OCI-LY7 (cell line): ENCODE measurements around the gene ITPRID2. TPM values are rescaled to one million over a fixed set of nuclear protein-coding genes. Genes with fewer than 3 reads are reported as not detected.

Experiments
- BruUV-seq: library from RNA; stranded (reverse); fragments of 400-500 nt; replicated peaks from 2 replicates; lab custom pipeline; 2021; lab: Mats Ljungman, UMichigan
- CTCF ChIA-PET: fragments of 300-600 bp; sonication (Branson Sonifier 250); formaldehyde crosslinking; loops from one replicate; lab custom pipeline; 2022; ENCODE audit warnings: antibody characterized with exemption; ENCODE audit not compliant: unreplicated experiment; lab: Charles Lee
- POLR2A ChIA-PET: fragments of 300-600 bp; sonication (Branson Sonifier 250); formaldehyde crosslinking; loops from one replicate; lab custom pipeline; 2022; ENCODE audit warnings: antibody characterized with exemption; lab: Charles Lee
- DNase-seq: peaks from one replicate; pipeline ENCODE4 v3.0.0-alpha.2; 2015; ENCODE audit warnings: low spot score
- H2AFZ ChIP-seq: fragments of 200-600 bp; sonication (generic), shearing (Covaris generic); 2 replicates; pipeline ENCODE4 v1.6.1; 2014; ENCODE audit warnings: mild to moderate bottlenecking, antibody characterized with exemption, low read length, moderate library complexity
- H3K27ac ChIP-seq: fragments of 200-600 bp; sonication (generic); 2 replicates; pipeline ENCODE4 v1.5.1; 2014; ENCODE audit warnings: mixed run types, low read depth, mild to moderate bottlenecking, moderate library complexity, low read length, inconsistent platforms; ENCODE audit not compliant: poor library complexity, severe bottlenecking
- H3K36me3 ChIP-seq: fragments of 200-600 bp; sonication (generic); 2 replicates; pipeline ENCODE4 v1.6.1; 2014; ENCODE audit warnings: mild to moderate bottlenecking, antibody characterized with exemption, low read length, moderate library complexity, mixed read lengths; ENCODE audit not compliant: insufficient read depth
- H3K4me1 ChIP-seq: fragments of 200-600 bp; sonication (generic); 2 replicates; pipeline ENCODE4 v1.5.1; 2014; ENCODE audit warnings: mild to moderate bottlenecking, low read length; ENCODE audit not compliant: insufficient read depth, poor library complexity, severe bottlenecking
- H3K4me2 ChIP-seq: fragments of 200-600 bp; sonication (generic); 2 replicates; pipeline ENCODE4 v1.6.1; 2014; ENCODE audit warnings: mild to moderate bottlenecking, low read length
- H3K4me3 ChIP-seq: fragments of 200-600 bp; sonication (generic); 2 replicates; pipeline ENCODE4 v1.5.1; 2014; ENCODE audit warnings: mild to moderate bottlenecking, low read depth, low read length; ENCODE audit not compliant: poor library complexity, severe bottlenecking
- H3K79me2 ChIP-seq: fragments of 200-600 bp; sonication (generic); 2 replicates; pipeline ENCODE4 v1.6.1; 2016; ENCODE audit warnings: low read depth, mild to moderate bottlenecking, low read length, moderate library complexity, mixed read lengths; ENCODE audit not compliant: insufficient read depth
- H3K9me2 ChIP-seq: fragments of 200-600 bp; sonication (generic); 2 replicates; pipeline ENCODE4 v1.6.1; 2016; ENCODE audit warnings: mild to moderate bottlenecking, low read length, mixed read lengths; ENCODE audit not compliant: insufficient read depth
- H3K9me3 ChIP-seq: fragments of 200-600 bp; sonication (generic); 2 replicates; pipeline ENCODE4 v1.6.1; 2014; ENCODE audit warnings: mild to moderate bottlenecking, mixed run types, low read length, mixed read lengths
- H4K20me1 ChIP-seq: fragments of 200-600 bp; sonication (generic); 2 replicates; pipeline ENCODE4 v1.6.1; 2014; ENCODE audit warnings: mild to moderate bottlenecking, antibody characterized with exemption, low read length, moderate library complexity, mixed read lengths; ENCODE audit not compliant: insufficient read depth
- EZH2phosphoT487 ChIP-seq: fragments of 200-600 bp; sonication (generic); IDR thresholded peaks from 2 replicates; pipeline ENCODE4 v1.6.1; 2018; ENCODE audit warnings: low read depth, borderline replicate concordance, mild to moderate bottlenecking, mixed run types, antibody characterized with exemption, low read length, moderate library complexity, mixed read lengths
- intact Hi-C: fragments of 100-400 bp; cut with micrococcal nuclease; formaldehyde crosslinking; loops from one replicate; pipeline ENCODE4 v1.10.0; 2022; ENCODE audit not compliant: unreplicated experiment
- total RNA-seq, 2 experiments: library from RNA; depleted of rRNA in 1 of 2; stranded (reverse); fragments of >200 nt in 1 of 2; shearing (Covaris generic) in 1 of 2; gene quantifications; 2 replicates each; pipeline ENCODE4 v1.2.3, GENCODE V29; 2014 to 2022
- TF ChIP-seq, protein P1 (sequence below): fragments of 200-600 bp; sonication (generic); conservative IDR thresholded peaks from 2 replicates; pipeline ENCODE4 v1.5.1; 2014; ENCODE audit warnings: mild to moderate bottlenecking, antibody characterized with exemption, low read length, moderate library complexity, mixed read lengths

Gene ITPRID2
- total RNA-seq, 2 experiments from 2014 or later: 25.9 to 47.5 TPM

DNA sequence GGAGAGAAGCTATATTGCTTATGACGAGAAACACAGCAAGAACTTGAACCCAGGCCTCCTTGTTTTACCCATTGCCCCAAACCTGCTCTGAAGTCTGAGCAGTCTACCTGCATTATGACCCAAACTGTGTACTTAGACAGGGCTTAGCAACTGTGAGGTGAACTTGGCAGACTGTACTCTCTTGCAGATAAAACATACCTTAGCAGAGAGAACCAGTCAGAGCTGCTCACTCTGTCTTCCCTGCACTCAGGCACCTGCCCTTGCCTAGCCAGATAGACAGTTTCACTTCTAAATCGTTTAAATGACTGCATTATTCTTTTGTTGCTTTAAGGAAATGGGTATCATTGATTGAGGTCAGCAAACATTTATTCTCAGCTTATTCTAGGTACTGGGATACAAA, 20.3 kb downstream of the ITPRID2 start:
- H3K9me2 ChIP-seq: no peaks in the 10 kb centered on the region
- H3K36me3 ChIP-seq: peaks cover 35% of the 10 kb centered on the region
- no peak overlapping the region for H3K27ac ChIP-seq
- H3K9me3 ChIP-seq: no peaks in the 10 kb centered on the region
- TF ChIP-seq, protein P1, sequence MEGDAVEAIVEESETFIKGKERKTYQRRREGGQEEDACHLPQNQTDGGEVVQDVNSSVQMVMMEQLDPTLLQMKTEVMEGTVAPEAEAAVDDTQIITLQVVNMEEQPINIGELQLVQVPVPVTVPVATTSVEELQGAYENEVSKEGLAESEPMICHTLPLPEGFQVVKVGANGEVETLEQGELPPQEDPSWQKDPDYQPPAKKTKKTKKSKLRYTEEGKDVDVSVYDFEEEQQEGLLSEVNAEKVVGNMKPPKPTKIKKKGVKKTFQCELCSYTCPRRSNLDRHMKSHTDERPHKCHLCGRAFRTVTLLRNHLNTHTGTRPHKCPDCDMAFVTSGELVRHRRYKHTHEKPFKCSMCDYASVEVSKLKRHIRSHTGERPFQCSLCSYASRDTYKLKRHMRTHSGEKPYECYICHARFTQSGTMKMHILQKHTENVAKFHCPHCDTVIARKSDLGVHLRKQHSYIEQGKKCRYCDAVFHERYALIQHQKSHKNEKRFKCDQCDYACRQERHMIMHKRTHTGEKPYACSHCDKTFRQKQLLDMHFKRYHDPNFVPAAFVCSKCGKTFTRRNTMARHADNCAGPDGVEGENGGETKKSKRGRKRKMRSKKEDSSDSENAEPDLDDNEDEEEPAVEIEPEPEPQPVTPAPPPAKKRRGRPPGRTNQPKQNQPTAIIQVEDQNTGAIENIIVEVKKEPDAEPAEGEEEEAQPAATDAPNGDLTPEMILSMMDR: no peak
- no peak for TF ChIP-seq EZH2phosphoT487
- H3K4me3 ChIP-seq: no peak overlapping the region
- intact Hi-C loops: no loop called here
- BruUV-seq: no TSS peak
- H3K79me2 ChIP-seq: no peaks in the 10 kb centered on the region
- no peak for DNase-seq
- CTCF ChIA-PET: no interaction called here
- H4K20me1 ChIP-seq: no peaks in the 10 kb centered on the region
- H3K4me1 ChIP-seq: peaks cover 10% of the 10 kb centered on the region
- no peak overlapping the region for H3K4me2 ChIP-seq
- H2AFZ ChIP-seq: no peak overlapping the region
- POLR2A ChIA-PET: interaction anchor here (0.9 to 1.7 kb wide), 2 partner anchors 14 to 26 kb away, joined by 3 to 7 read pairs; no protein-coding TSS in a partner anchor

DNA sequence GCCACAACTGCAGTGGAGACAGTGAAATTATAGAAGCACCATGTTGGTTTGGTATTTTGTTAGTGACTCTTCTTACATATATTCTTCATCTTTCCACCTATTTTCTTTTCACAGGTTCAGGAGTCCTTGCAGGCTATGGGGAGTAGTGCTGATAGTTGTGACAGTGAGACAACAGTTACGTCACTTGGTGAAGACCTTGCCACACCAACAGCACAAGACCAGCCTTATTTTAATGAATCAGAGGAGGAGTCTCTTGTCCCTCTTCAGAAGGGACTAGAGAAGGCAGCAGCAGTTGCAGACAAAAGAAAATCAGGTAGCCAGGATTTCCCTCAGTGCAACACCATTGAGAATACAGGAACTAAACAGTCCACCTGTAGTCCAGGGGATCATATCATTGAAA, 23.6 kb downstream of the ITPRID2 start:
- no TSS peak for BruUV-seq
- no peaks in the 10 kb centered on the region for H4K20me1 ChIP-seq
- POLR2A ChIA-PET: no interaction called here
- intact Hi-C loops: no loop called here
- H3K9me2 ChIP-seq: no peaks in the 10 kb centered on the region
- no peaks in the 10 kb centered on the region for H3K4me1 ChIP-seq
- CTCF ChIA-PET: no interaction called here
- H2AFZ ChIP-seq: no peak overlapping the region
- no peaks in the 10 kb centered on the region for H3K9me3 ChIP-seq
- no peak overlapping the region for H3K4me2 ChIP-seq
- H3K27ac ChIP-seq: no peak overlapping the region
- no peak overlapping the region for H3K4me3 ChIP-seq
- H3K36me3 ChIP-seq: peaks cover 46% of the 10 kb centered on the region
- no peak for DNase-seq
- no peak for TF ChIP-seq EZH2phosphoT487
- TF ChIP-seq, protein P1: no peak
- H3K79me2 ChIP-seq: no peaks in the 10 kb centered on the region

DNA sequence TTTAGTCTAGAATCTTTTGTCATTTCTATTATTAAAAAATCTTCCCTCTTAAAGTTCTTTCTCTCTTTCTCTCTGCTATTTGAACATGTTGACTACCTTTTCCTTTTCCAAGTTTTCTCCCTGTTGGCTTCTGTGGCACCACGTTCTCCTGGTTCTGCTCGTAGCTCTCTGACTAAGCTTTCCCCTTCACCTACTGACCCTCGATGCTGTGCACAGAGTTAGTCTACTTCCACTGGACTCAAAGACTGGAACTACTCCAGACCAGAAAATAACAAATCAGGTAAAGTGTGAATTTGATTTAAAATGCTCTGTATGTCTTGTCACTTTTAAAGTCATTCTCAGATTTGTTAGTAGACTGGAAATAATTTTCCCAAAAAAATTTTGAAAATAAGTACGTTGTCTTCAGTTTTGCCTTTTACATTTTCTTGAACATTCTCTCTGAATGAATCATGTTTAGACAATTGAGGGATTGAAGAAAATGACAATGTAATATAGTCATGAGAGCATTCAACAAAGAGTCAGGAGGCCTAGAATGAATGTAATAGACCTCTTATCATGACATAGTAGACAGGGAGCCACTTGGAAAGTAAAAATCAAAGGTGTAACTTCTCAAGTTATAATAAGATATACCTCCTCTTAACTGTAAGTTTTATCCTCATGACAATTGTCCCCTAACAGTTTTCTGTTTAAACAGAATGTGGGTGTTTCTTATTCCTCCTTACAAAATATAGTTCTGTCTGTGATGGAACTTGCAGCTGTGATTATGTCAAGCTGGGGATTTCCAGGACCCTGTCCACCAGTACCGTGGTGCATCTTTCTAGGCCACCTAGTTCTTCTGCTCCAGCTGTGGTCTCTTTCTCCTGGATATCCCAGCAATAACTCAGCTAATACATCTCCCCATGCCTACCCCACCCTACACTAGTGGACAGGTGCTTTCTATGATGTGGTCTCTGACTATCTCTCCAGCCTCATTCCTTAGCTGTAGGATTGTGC, 25.5 kb downstream of the ITPRID2 start:
- Histone ChIP-seq H3K4me1 (no peaks in the 10 kb centered on the region), H3K36me3 (peaks cover 36% of the 10 kb centered on the region), H3K27ac (no peak overlapping the region), H3K79me2 (no peaks in the 10 kb centered on the region), H3K9me2 (no peaks in the 10 kb centered on the region), H2AFZ (no peak overlapping the region), H3K4me2 (no peak overlapping the region), H3K9me3 (no peaks in the 10 kb centered on the region), H4K20me1 (no peaks in the 10 kb centered on the region), H3K4me3 (no peak overlapping the region)
- no peak for DNase-seq
- ChIA-PET CTCF (no interaction called here), POLR2A (no interaction called here)
- no peak for TF ChIP-seq EZH2phosphoT487
- TF ChIP-seq, protein P1: no peak
- intact Hi-C loops: no loop called here
- no TSS peak for BruUV-seq
